ENCODE results near the gene NR1D2.

Gene NR1D2

GRCh38 chr3:23968463-23969184, 23.5 kb downstream of the NR1D2 start:
- DNase-seq = no peak

GRCh38 chr3:23969393-23969792, 24.3 kb downstream of the NR1D2 start:
- DNase-seq = no peak

GRCh38 chr3:23971684-23972083, 26.6 kb downstream of the NR1D2 start:
- DNase-seq = no peak

GRCh38 chr3:23976555-23976954, 31.5 kb downstream of the NR1D2 start:
- DNase-seq = no peak

- no peak for DNase-seq
Observed at GRCh38 chr3:23979569-23979968, 34.5 kb downstream of the NR1D2 start.

GRCh38 chr3:23981136-23981535, 36.0 kb downstream of the NR1D2 start:
- DNase-seq = no peak

GRCh38 chr3:23981955-23982354, 36.9 kb downstream of the NR1D2 start:
- DNase-seq = no peak

- DNase-seq = no peak
Observed at GRCh38 chr3:23984934-23985333, 39.8 kb downstream of the NR1D2 start.

GRCh38 chr3:23985747-23986544, 40.9 kb downstream of the NR1D2 start:
- DNase-seq = no peak

- DNase-seq = no peak
Observed at GRCh38 chr3:23987356-23987755, 42.3 kb downstream of the NR1D2 start.

GRCh38 chr3:23991306-23991682, 46.2 kb downstream of the NR1D2 start:
- no peak for DNase-seq

- no peak for DNase-seq
Observed at GRCh38 chr3:23991683-23992628, 46.9 kb downstream of the NR1D2 start.

GRCh38 chr3:23993556-23994243, 48.6 kb downstream of the NR1D2 start:
- no peak for DNase-seq

GRCh38 chr3:23994244-23994569, 49.1 kb downstream of the NR1D2 start:
- no peak for DNase-seq

GRCh38 chr3:23995219-23995618, 50.1 kb downstream of the NR1D2 start:
- DNase-seq = no peak

GRCh38 chr3:23996095-23996524, 51.0 kb downstream of the NR1D2 start:
- no peak for DNase-seq

GRCh38 chr3:23999012-23999641, 54.0 kb downstream of the NR1D2 start:
- DNase-seq = peak; percentile 79

- DNase-seq = no peak
Observed at GRCh38 chr3:24002129-24002528, 57.0 kb downstream of the NR1D2 start.

- no peak for DNase-seq
Observed at GRCh38 chr3:24003466-24003865, 58.4 kb downstream of the NR1D2 start.

- DNase-seq = no peak
Observed at GRCh38 chr3:24004171-24004938, 59.3 kb downstream of the NR1D2 start.

- no peak for DNase-seq
Observed at GRCh38 chr3:24005669-24006068, 60.6 kb downstream of the NR1D2 start.

Measured in OCI-M1 (cell line).